H1 (cell line): Measurements from ENCODE around the gene ADGRL3. TPM values are rescaled to one million over a fixed set of nuclear protein-coding genes. Genes with fewer than 3 reads are reported as not detected.

Experiments
- CBX8 ChIP-seq: fragments of 300-800, 300-1000 bp; sonication (generic); IDR thresholded peaks from 2 replicates; pipeline ENCODE4 v1.7.1; 2016; ENCODE audit warnings: low read depth, low read length, borderline replicate concordance
- CHD1 ChIP-seq: IDR thresholded peaks from 2 replicates; pipeline ENCODE4 v1.6.1; 2012; ENCODE audit warnings: low read depth, low read length, improper control_type of control experiment
- GTF2F1 ChIP-seq: IDR thresholded peaks from 2 replicates; pipeline ENCODE4 v1.6.1; 2012; ENCODE audit warnings: low read depth, low read length, improper control_type of control experiment, borderline replicate concordance
- HDAC2 ChIP-seq, 2 experiments: fragments of 300-600 bp in 1 of 2; sonication (generic) in 1 of 2; IDR thresholded peaks; 2 replicates each; pipeline ENCODE4 v1.6.1; 2011 to 2012; ENCODE audit warnings: low read depth in 2 of 2, low read length in 2 of 2, mild to moderate bottlenecking in 2 of 2, moderate library complexity in 2 of 2, borderline replicate concordance in 1 of 2, inconsistent platforms in 1 of 2
- KDM1A ChIP-seq: fragments of 200-600, 300-600 bp; sonication (generic); IDR thresholded peaks from 2 replicates; pipeline ENCODE4 v1.7.1; 2016; ENCODE audit warnings: mild to moderate bottlenecking, low read length, borderline replicate concordance
- NANOG ChIP-seq: IDR thresholded peaks from 2 replicates; pipeline ENCODE4 v1.6.1; 2011; ENCODE audit warnings: low read length, low read depth, mild to moderate bottlenecking, inconsistent platforms; ENCODE audit not compliant: insufficient read depth, poor library complexity, severe bottlenecking
- PHF8 ChIP-seq: fragments of 200-600 bp; sonication (generic); conservative IDR thresholded peaks from 2 replicates; pipeline ENCODE4 v1.7.1; 2012; ENCODE audit warnings: low read depth, mild to moderate bottlenecking, inconsistent platforms, low read length, moderate library complexity
- RNF2 ChIP-seq: fragments of 200-900, 300-1000 bp; sonication (generic); IDR thresholded peaks from 2 replicates; pipeline ENCODE4 v1.7.1; 2016; ENCODE audit warnings: borderline replicate concordance, low read depth, mild to moderate bottlenecking, antibody characterized with exemption, low read length; ENCODE audit not compliant: poor library complexity, severe bottlenecking; ENCODE audit errors: missing control alignments
- TAF1 ChIP-seq: IDR thresholded peaks from 2 replicates; pipeline ENCODE4 v1.6.1; 2011; ENCODE audit warnings: mild to moderate bottlenecking, low read depth, low read length
- TCF12 ChIP-seq: IDR thresholded peaks from 2 replicates; pipeline ENCODE4 v1.6.1; 2011; ENCODE audit warnings: low read depth, mild to moderate bottlenecking, low read length
- TEAD4 ChIP-seq: IDR thresholded peaks from 2 replicates; pipeline ENCODE4 v1.6.1; 2012; ENCODE audit warnings: low read depth, low read length, inconsistent platforms, mixed read lengths
- USF2 ChIP-seq: IDR thresholded peaks from 2 replicates; pipeline ENCODE4 v1.6.1; 2011; ENCODE audit warnings: low read length, improper control_type of control experiment
- ZNF274 ChIP-seq: IDR thresholded peaks from 2 replicates; pipeline ENCODE4 v1.7.0; 2012; ENCODE audit warnings: low read length, borderline replicate concordance; ENCODE audit errors: extremely low read depth
- polyA plus RNA-seq, 7 experiments: library from polyadenylated mRNA; depleted of rRNA in 3 of 7; stranded (reverse) in 5 of 7; unstranded in 2 of 7; fragments of >200 nt in 5 of 7; fragments of 200-250 nt in 2 of 7; gene quantifications; 1 replicate in 5 of 7; 2 replicates in 1 of 7; 4 replicates in 1 of 7; pipeline versions ENCODE4 v1.2.1 to v1.2.3, GENCODE V29; 2011 to 2013; ENCODE audit warnings: missing spikeins in 2 of 7, mixed read lengths in 2 of 7
- total RNA-seq: library from RNA; stranded (reverse); fragmentation: NEBNext Ultra II Directional; extraction: Animal tissue kit (Norgen Biotek cat#: 25700); gene quantifications from 2 replicates; pipeline ENCODE4 v1.2.1, GENCODE V29; 2021

ADGRL3 gene
- total and polyA plus RNA-seq, 2 of the 8 experiments (the other 6 are each of a cell fraction or from before 2014, with no cell fraction given) = 6.6 to 13.0 TPM

- TF ChIP-seq HDAC2 (IDR thresholded peaks at IDR 0.05; ENCODE audit: borderline replicate concordance in 1 of 2, low read depth in 2 of 2, low read length in 2 of 2) (peak in 1 of 2 experiments; percentile 44; a peak in 1 of 4 replicates), CBX8 (no peak), PHF8 (no peak), TAF1 (no peak), RNF2 (no peak), TCF12 (peak; percentile 74; the same call in 1 of the 2 replicates), CHD1 (no peak), NANOG (no peak), USF2 (no peak), ZNF274 (no peak), KDM1A (no peak), TEAD4 (peak; percentile 73), GTF2F1 (no peak)
Measured at GRCh38 chr4:61853041-61853440, 652.9 kb downstream of the ADGRL3 start (continued).
